GM21526 (cell line): Measurements from ENCODE around the gene COQ8B.

ENCODE experiments used
- ATAC-seq: cut with Tn5 transposase; IDR thresholded peaks from one replicate; pipeline ENCODE4 v1.9.1; 2021; ENCODE audit warnings: moderate library complexity; ENCODE audit not compliant: unreplicated experiment, low FRiP score

Gene COQ8B

GRCh38 chr19:40718774-40719391 lies 2.2 kb upstream of the COQ8B start:
- no peak for ATAC-seq

GRCh38 chr19:40717880-40718773 lies 1.4 kb upstream of the COQ8B start:
- ATAC-seq = no peak

GRCh38 chr19:40717325-40717879 lies 716 bp upstream of the COQ8B start:
- ATAC-seq = peak; percentile 4

GRCh38 chr19:40716031-40716481 lies 630 bp downstream of the COQ8B start:
- no peak for ATAC-seq

DNA sequence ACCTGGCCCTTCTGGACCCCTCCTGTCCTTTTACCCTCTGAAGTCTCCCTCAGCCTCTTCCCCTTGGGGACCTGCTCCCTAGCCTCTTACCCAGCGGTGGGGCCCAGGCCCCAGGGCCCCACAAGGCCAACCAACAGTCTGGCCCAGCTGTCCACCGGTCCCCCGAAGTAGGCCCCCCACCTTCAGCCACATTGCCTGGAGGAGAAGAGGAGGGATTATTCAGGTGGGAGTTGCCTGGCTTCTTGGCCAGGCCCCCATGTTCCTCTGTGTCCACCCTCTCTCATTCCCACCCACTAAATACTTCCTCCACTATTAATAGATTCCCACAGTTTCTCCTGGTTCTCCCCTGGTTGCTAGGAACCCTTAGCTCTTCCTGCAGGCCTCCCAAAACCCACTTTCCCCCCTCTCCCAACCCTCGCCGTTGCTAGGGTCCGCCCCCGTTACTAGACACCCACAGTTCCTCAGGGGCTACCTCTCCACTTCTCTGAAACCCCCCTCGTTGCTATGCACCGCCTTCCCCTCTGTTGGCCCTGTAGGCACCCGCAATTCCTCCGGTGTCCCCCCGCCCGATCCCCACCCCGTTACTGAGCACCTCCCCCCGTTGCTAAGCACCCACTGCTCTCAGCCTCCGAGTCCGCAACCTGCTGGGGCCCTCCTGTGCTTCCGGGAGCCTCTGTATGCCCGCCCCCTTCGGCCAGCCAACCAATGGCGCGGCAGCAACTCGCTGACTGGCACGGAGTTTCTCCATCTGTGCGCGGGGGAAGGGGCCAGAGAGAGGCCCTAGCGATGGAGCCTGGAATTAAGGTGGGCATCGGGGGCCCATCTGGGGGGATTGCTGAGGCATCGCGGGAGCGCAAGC lies 2.0 kb downstream of the COQ8B start:
- ATAC-seq = peak; percentile 49

GRCh38 chr19:40713939-40714338 lies 2.7 kb downstream of the COQ8B start:
- ATAC-seq = no peak

DNA sequence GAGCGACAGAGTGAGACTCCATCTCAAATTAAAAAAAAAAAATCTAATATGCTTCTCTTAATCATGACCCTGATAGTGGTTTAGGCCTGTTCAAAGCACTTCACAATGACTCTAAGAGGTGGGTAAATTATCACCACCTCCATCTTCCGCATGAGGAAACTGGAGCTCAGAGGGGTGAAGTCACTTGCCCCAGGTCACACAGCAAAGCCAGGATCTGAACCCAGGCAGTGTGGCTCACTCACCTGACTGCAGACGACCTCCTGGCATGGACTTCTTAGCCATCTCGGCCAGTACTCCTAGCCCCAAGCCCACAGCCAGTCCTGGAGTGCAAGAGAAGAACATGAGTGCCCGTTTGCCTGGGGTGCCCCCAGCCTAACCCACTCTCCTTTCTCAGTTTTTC lies 6.9 kb downstream of the COQ8B start:
- ATAC-seq = no peak

- no peak for ATAC-seq
Observed at GRCh38 chr19:40707615-40708014, 9.1 kb downstream of the COQ8B start.

- ATAC-seq = no peak
Observed at GRCh38 chr19:40705950-40706619, 10.6 kb downstream of the COQ8B start.

DNA sequence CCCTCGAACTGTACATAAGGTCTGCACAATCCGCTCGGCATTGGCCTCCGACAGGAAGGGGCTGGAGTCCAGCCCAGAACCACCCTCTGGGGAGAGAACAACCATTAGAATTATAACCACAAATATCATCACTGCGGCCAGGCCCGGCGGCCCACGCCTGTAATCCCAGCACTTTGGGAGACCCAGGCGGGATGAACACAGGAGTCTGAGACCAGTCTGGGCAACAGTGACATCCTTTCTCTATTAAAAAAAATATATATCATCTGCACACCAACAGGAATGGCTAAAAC lies 11.4 kb downstream of the COQ8B start:
- no peak for ATAC-seq

- ATAC-seq = no peak
Observed at GRCh38 chr19:40704491-40705361, 12.0 kb downstream of the COQ8B start.

DNA sequence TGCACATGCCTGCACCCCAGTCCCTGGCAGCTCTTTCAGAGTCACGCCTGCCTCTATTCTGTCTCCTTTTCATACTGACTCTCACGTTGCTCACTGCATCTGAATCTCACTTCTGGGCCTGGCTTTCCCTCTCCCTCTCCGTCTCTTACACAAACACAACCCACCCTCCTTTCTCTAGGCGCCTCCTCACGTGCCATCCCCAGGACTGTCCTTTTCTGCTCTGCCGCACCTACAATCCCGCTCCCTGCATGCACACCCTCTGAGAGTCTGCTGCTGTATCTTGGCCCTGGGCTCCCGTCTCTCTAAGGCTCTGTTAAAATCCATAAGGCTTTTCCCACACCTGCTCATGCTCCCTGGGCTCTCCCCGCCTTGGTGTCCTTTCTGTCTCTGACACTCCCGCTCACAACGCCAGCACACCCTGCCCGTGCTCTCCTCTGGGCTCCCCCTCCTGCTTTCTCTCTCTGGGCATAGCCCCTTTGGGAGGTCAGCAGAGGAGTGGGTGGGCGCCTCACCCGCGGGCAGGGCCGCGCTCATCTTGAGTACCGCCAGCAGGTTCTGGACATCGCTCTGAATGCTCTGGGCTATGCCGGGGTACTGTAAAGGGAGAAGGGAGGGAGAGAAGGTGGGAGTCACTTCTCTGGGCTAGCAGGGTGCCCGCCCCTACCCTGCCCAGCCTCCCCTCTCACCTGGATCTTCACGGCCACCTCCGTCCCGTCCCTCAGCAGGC lies 13.5 kb downstream of the COQ8B start:
- no peak for ATAC-seq

- ATAC-seq = no peak
Observed at GRCh38 chr19:40702337-40703012, 14.2 kb downstream of the COQ8B start.

- ATAC-seq = no peak
Observed at GRCh38 chr19:40701758-40702157, 14.9 kb downstream of the COQ8B start.

GRCh38 chr19:40700083-40700482 lies 16.6 kb downstream of the COQ8B start:
- ATAC-seq = no peak

GRCh38 chr19:40697007-40697406 lies 19.7 kb downstream of the COQ8B start:
- ATAC-seq = no peak

- ATAC-seq = no peak
Observed at GRCh38 chr19:40695881-40696280, 20.8 kb downstream of the COQ8B start.

DNA sequence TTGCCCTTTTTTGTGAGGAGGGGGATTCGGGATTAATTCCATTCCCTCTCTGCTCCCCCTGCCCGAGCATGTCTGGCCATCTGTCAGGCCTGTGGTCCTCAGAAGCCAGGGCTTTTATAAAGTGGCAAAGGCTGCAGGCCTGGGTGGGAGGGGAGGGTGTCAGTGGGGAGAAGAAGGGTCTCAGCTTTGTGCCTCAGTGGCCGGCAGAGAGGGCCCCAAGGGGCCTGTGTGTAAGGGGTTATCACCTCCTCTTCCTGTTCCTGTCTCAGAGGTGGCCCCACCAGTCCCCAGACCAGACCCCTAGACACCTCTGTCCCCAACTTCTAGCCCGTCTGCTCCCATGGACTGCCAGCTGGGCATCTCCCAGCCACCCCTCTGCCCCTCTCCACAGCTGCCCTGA lies 22.8 kb downstream of the COQ8B start:
- ATAC-seq = no peak
